GM19328 (cell line): ENCODE data around the gene SNRNP70.

Source experiments
- ATAC-seq: cut with Tn5 transposase; IDR thresholded peaks from one replicate; pipeline ENCODE4 v1.9.1; 2021; ENCODE audit warnings: mild to moderate bottlenecking, moderate library complexity; ENCODE audit not compliant: unreplicated experiment

SNRNP70 gene

GRCh38 chr19:49098795-49099194, 13.5 kb downstream of the SNRNP70 start:
- no peak for ATAC-seq

- no peak for ATAC-seq
Observed at GRCh38 chr19:49101160-49101559, 15.9 kb downstream of the SNRNP70 start.

GRCh38 chr19:49102303-49102702, 17.1 kb downstream of the SNRNP70 start:
- ATAC-seq, result no peak

- ATAC-seq, result no peak
Observed at GRCh38 chr19:49103331-49104085, 18.3 kb downstream of the SNRNP70 start.

GRCh38 chr19:49104229-49104864, 19.1 kb downstream of the SNRNP70 start:
- ATAC-seq, result no peak

GRCh38 chr19:49106648-49107135, 21.4 kb downstream of the SNRNP70 start:
- ATAC-seq, result no peak

- no peak for ATAC-seq
Observed at GRCh38 chr19:49107625-49108459, 22.6 kb downstream of the SNRNP70 start.

GRCh38 chr19:49109051-49109450, 23.8 kb downstream of the SNRNP70 start:
- ATAC-seq, result no peak

- ATAC-seq, result no peak
Observed at GRCh38 chr19:49109569-49110233, 24.4 kb downstream of the SNRNP70 start.

- no peak for ATAC-seq
Observed at GRCh38 chr19:49110567-49110966, 25.3 kb downstream of the SNRNP70 start.

GRCh38 chr19:49111218-49111998, 26.2 kb downstream of the SNRNP70 start:
- ATAC-seq, result no peak

GRCh38 chr19:49113762-49114629, 28.7 kb downstream of the SNRNP70 start, which contains the start of gene LIN7B:
Gene LIN7B (plus strand): TSS chr19:49114370. CDS start chr19:49114405, 35 bp downstream.
- peak; percentile 43 for ATAC-seq

GRCh38 chr19:49114630-49115363, 29.5 kb downstream of the SNRNP70 start:
- ATAC-seq, result no peak

GRCh38 chr19:49116544-49116943, 31.3 kb downstream of the SNRNP70 start:
- ATAC-seq, result no peak

- ATAC-seq, result no peak
Observed at GRCh38 chr19:49117677-49118564, 32.7 kb downstream of the SNRNP70 start.

- peak; percentile 53 for ATAC-seq
Observed at GRCh38 chr19:49118565-49119410, 33.5 kb downstream of the SNRNP70 start, which contains the start of gene C19orf73. Gene C19orf73 (minus strand): TSS chr19:49119143. CDS start chr19:49119022, 121 bp downstream.
